GM12801 (cell line): ENCODE measurements around the gene NABP2.

ENCODE experiments used
- TF ChIP-seq, protein P1 (sequence below): IDR thresholded peaks from one replicate; pipeline ENCODE4 v1.5.1; 2011; ENCODE audit warnings: control low read depth; ENCODE audit not compliant: insufficient read length; ENCODE audit errors: extremely low read depth

NABP2 gene

DNA sequence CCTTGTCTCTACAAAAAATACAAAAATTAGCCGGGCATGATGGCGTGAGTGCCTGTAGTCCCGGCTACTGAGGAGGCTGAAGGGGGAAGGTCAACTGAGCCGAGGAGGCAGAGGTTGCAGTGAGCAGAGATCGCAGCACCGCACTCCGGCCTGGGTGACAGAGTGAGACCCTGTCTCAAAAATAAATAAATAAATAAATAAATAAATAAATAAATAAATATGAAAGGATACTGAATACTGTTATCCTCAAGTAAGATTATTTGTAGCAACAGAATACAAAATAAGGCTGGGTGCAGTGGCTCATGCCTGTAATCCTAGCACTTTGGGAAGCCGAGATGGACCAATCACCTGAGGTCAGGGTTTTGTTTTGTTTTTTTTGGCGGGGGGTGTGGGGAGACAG is 4.3 kb upstream of the NABP2 start:
- TF ChIP-seq, protein P1, sequence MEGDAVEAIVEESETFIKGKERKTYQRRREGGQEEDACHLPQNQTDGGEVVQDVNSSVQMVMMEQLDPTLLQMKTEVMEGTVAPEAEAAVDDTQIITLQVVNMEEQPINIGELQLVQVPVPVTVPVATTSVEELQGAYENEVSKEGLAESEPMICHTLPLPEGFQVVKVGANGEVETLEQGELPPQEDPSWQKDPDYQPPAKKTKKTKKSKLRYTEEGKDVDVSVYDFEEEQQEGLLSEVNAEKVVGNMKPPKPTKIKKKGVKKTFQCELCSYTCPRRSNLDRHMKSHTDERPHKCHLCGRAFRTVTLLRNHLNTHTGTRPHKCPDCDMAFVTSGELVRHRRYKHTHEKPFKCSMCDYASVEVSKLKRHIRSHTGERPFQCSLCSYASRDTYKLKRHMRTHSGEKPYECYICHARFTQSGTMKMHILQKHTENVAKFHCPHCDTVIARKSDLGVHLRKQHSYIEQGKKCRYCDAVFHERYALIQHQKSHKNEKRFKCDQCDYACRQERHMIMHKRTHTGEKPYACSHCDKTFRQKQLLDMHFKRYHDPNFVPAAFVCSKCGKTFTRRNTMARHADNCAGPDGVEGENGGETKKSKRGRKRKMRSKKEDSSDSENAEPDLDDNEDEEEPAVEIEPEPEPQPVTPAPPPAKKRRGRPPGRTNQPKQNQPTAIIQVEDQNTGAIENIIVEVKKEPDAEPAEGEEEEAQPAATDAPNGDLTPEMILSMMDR = no peak

DNA sequence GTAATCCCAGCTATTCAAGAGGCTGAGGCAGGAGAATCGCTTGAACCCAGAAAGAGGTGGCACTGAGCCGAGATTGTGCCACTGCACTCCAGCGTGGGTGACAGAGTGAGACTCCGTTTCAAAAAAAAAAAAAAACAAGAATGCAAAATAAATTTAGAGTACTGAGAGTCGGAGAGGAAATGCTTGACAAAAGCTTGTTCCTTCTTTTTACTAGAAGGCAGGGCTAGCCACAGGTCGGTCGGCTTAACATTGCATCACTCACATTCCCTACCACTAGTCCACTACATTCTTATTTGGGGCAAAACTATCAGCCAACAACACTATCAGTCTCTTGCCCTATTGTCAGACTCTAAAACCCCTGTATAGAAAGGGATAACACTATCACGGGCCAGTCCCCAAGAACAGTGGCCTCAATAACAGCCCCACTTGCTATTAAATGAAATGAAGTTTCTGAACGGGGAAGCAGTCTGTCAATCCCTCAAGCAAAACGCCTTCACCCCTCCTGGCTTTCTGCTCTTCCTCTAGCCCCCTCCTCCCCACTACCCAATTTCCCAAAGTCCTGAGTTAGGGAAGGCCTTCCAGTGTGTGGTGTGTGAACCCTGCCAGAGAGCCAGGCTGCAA is 3.4 kb upstream of the NABP2 start:
- TF ChIP-seq, protein P1 = no peak

DNA sequence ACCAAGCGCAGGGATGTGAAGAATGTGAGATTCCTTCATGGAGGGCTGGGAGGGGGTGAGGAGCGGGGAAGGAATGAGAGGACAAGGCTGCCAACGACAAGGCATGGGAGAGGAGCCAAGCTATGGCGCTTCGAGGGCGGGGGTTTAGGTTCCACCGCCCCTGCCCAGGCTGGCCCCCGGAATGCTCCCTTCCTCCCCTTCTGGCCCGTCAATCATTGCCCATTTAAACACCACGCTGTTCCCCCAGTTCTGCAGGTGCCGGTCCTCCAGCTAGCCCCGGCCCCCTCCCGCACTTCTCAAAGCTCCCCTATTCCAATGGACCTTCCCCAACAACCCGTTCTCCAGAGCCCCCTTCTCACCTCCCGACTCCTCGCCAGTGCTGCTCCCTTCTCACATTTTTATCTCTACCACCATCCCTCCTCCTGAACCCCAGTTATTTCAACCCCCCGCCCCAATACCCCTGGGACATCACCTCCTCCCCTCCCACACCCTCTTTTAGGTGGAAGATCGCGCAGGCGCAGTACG is 2.8 kb upstream of the NABP2 start:
- TF ChIP-seq, protein P1 = no peak

DNA sequence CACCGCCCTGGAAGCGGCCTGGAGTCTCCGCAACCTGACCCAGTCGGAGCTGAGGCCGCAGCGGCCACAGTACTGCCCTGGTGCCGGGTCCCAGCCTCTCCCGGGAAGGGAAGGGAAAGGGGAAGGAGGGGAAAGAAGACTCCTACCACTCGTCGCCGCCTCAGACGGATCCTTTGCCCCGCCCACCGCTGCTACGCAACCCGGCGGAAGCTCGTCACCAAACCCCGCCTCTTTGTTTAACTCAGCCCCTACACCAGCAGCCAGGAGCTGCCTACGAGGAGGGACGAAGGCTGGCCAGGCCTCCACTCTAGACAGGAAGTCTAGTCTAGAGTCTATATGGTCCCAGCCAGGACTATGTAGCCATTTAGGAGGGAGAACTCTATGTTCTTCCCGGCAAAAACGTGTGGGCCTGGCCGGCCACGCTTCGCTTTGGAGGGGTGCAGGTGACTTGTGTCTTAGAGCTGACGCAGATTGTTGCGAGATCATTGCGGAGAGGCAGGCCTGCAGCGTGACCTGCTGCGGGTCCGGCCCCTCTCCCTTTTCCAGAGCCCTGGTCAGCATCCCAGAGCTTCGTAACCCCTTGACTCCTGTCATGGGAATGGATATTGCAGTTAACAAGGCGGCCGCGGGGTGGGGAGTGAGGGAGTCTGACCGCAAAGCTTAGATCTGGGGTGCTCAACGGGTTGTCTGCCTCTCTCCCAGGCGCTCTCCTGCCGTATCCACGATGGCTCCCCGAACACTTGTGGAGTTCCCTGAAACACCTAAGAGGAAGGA is 2.2 kb upstream of the NABP2 start, which contains the start of gene RNF41:
Gene RNF41 (minus strand): TSS at position 166 of the 774 bp plus-strand sequence. CDS start 7,875 bp downstream, outside the sequence.
- TF ChIP-seq, protein P1 = no peak

DNA sequence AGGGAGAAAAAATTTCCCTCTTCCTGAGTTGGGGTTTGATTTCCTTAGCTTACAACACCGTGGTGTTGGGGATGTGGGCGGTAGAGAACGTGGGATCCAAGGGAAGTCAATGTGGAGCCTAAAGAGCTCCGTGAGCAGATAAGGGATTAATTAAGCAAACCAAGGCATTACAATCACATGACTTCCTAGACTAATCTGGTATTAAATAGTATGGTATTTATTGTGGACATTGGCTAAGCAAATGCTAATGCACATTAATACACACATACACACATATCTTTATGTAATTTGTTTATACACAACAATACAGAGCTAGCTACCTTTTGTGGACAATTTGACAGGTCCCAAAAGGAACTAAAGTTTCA is 1.6 kb upstream of the NABP2 start:
- TF ChIP-seq, protein P1 = no peak

DNA sequence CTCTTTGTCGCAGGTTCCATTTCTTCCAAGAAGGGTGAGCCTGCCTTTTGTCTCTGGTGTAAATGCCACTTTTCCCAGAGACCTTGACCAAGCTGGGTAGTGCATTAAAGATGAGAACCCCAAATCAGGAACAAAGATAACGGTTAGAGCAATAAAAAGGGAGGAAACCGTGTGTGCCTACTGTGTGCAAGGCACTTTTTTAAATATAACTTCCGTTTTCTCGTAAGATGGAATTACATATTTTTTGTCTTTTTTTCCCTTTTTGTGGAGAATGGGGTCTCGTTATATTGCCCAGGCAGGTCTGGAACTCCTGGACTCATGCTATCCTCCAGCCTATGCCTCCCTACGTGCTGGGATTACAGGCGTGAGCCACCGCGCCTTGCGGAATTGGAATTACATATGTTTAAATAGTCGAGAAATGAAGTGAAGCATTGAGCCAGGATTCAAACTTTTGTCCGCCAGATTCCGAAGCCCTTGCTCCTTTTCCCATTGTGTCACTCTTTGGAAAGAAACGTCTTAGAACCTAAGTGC is 506 bp upstream of the NABP2 start:
- TF ChIP-seq, protein P1 = no peak

DNA sequence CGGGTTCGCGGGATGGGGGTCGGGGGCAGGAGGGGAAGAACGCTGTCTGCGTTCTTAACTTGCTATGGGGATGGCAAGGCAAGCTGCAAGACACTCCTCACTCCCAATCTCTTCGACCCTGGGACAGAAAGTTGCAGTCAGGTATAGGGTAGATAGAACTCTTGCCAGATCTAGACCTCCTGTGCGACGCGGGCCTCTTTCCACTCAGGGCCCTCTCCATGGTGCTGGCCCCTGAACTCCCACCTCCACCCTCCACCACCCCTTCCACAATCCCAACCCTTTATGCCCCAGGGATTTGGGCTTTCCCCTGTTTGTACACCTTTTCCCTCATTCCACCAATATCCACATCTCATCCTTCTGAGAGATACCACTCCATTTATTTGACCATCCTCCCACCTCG is 812 bp downstream of the NABP2 start:
- TF ChIP-seq, protein P1 = no peak
